HG03025 (cell line): Measurements from ENCODE around the gene LIMS1.
A peak's percentile ranks its signal among the peaks of the same experiment; 100 is the strongest.
"Not testable (repeated sequence)": the region's sequence is repeated elsewhere in the genome, so short reads cannot be mapped to it uniquely, and the experiment has no call there.

Experiments
- ATAC-seq: cut with Tn5 transposase; IDR thresholded peaks from one replicate; pipeline ENCODE4 v1.9.1; 2021; ENCODE audit warnings: mild to moderate bottlenecking, moderate library complexity; ENCODE audit not compliant: unreplicated experiment, low FRiP score

Gene LIMS1

DNA sequence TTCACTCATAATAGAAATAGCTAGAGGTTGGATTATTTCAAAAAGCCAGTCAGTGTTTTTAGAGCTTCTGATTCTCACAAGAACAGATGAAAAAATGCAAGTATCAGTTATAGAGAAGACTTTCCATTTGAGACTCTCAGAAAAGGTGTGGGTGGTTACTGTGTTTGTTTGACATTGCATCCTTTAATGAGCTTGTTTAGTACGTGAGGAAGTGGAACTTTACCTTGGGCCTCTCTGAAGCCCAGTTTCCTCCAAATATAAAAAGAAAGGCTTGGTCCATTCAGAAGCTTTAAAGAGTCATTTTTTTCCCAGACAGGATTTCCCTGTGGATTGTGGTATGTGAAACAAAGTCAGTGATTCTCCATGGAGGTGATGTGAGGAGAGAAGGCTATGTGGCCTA is 95.1 kb downstream of the LIMS1 start:
- peak; percentile 70 for ATAC-seq

DNA sequence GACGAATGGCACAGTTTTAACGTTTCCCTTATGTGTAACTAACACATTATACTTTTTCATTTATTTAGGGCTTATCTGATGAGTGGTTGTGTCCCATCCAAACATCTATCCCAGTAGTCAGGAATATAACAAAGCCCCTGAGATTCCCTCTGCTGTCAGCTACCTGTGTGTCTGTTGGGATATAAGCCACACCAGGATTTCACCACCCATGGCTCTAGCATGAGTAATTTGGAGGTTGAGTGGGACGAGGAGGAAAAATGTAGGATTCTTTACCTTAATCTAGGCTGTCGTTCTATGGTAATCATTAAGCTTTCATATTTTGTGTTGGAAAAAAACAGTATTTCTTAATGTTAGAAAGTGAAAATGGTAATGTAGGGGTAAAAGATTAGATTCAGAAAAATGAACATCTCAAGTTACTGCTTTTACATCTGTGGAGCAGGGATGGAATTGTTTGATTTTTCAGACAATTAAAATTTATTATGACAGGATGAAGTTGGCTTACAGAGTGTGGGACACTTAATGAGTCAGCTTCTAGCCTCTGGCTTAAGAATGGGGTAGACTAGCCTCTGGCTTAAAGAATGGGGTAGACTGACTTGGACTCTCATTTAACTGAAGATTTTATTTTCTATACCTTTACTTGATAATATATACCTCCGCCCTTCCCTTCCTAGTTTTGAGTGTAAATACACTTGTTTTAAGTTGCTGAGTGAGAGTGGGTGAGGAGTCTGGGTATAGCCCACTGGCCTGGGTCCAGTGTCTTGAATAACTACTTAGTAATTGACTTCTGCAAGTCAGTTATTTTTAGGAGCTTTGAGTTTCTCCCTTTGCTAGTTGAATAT is 96.5 kb downstream of the LIMS1 start:
- ATAC-seq, result no peak

DNA sequence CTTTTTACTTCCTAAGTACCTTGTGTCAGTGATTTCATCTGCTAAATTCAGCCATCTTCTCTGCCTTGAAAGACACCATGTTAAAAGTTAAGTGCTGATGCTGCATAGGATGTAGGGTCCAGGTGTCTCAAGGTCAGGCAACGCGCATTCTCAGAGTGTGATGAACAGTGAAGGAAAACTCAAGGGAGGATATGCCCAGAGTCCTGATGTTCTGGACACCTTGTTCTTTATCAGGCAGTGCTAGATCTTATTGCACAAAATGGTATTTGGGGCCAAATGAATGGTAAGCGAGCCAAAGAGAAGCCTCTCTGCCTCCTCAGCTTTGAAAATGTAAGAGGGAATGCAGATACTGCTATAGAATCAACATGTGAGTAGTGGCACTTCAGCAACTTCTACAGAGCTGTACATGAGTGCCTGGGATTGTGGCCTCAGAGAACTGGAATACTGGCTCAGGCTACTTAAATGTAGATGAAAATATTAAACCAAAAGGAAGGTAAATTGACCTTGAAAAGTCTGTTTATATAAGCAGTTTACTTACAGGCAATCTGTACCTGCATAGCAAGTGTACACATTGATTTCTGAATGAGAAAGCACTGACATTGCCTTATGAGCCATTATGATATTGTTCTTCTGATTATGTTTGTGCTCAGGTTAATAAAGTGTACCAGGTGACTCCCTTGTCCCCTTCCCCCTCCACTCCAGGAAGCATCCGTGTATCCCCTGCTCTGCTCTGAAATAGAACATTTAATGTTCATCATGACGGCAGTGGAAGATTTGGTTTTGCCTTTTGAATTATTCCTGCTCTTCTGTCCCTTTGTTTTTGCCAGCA is 98.3 kb downstream of the LIMS1 start:
- ATAC-seq, result no peak

DNA sequence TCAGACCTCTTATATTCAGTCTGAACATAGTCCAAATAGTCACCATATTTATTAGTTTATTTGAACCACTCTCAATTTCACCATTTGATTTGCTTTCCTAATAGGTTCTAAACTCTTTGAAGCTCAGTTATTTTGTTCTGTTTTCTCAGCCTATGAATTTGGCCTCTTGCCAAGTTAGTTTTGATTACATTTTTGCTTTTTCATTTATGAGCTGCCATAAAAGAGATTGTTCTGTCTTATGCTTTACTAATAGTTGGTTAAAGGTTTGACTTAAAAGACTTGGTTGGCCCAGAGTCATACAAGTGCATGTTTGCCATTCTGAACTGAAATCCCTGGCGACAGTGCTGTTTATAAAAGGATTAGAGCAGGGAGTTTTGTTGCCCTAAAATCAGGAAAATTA is 99.1 kb downstream of the LIMS1 start:
- no peak for ATAC-seq

DNA sequence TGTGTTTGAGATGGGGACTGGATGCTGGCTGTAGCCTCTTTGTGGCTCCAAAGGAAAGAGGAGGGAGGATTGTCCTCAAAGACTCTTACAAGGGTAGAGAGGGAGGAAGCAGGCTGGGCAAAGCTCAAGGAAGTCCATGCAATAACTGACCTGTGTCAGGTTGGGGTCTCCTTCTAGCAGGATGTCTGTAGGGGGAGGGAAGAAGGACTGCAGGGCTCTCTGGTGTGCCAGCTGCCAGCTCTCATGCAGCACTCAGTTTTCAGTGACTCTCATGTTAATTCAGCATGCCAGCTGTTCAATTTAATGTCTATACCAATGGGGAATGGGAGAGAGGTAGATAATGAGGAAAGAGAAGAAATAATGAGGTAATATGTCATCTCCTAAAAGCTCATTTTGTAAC is 99.7 kb downstream of the LIMS1 start:
- ATAC-seq, result no peak

DNA sequence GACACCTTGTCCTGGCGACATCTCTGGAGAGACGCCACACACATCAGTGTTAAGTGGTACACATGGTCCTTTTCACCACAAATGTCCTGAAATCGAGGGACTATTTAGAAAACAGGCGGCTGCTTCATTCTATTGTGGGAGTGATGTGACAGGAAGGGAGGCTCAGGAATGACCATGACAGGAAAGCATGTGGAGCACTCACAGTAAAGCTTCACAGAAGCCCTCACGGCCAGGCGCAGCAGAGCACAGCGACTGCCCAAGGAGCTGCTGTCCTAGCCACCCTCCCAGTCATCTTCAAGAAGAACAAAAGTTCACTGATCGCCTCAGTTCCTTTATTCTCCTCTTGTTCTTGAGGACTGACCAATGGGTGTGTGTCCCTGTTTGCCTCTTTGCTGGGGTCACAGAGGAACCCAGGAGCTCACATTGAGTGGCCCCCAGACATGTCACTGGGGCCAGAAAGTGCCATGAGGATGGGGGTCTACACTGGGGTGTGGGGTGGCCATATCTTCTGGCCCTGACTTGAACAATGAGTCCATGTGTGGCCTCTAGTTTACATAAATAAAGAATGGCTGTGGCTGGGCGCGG is 100.4 kb downstream of the LIMS1 start:
- no peak for ATAC-seq

DNA sequence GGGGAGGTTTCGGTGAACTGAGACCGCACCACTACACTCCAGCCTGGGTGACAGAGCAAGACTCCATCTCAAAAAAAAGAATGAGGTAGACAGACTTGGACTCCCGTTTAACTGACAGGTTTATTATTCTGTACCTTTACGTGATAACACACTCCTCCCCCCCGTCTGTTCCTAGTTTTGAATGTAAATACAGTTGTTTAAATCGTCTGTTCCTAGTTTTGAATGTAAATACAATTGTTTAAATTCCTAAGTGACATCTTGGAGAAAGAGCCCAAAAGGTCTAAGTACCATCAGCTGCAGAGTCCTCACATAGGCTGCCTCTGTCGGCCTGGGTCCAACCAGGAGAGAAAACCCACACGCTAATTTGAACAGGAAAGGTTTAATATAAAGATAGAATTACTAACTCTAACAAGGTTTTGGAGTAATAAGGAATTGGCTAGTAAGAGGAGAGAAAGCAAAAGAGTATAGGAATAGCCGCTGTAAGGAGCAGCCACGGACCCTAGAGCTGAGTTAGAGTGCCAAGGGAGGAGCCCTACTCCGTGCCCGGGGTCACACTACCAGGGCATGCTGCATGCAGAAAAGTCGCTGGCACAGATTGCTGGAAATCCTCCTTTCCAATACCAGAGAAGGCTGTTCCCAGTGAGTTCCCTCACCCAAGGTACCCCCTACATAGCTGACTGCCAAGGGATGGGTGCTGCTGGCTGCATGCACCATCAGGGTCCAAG is 101.5 kb downstream of the LIMS1 start:
- ATAC-seq, result peak; percentile 25

DNA sequence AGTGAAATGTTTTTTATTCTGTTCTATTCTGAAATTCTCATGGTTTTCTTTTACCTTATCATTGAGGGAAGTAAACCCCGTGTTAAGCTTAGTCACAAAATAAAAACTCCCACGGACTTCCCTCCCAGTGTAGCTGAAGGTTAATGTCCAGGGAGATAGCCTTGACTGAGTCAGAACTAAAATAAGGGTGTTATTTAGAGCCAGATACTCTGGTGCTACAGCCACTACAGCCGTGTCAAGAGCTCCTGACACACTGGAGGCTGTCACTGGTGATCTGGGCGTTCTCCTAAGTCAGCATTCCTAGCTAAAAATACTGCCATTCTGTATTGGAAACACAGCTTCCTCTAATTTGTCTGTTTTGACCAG is 103.0 kb downstream of the LIMS1 start:
- ATAC-seq, result no peak

DNA sequence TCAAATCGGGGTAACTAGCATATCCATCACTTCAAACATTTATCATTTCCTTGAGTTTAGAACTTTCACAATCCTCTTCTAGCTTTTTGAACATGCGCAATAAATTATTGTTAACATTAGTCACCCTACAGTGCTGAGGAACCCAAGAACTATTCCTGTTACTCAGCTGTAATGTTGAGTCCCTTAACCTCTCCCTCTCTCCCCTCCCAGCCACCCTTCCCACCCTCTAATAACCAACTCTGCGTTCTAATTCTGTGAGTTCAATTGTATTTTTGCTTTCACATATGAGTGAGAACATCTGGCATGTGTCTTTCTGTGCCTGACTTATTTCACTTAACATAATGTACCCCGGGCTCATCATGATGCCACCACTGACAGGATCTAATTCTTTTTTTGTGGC is 106.5 kb downstream of the LIMS1 start:
- no peak for ATAC-seq

DNA sequence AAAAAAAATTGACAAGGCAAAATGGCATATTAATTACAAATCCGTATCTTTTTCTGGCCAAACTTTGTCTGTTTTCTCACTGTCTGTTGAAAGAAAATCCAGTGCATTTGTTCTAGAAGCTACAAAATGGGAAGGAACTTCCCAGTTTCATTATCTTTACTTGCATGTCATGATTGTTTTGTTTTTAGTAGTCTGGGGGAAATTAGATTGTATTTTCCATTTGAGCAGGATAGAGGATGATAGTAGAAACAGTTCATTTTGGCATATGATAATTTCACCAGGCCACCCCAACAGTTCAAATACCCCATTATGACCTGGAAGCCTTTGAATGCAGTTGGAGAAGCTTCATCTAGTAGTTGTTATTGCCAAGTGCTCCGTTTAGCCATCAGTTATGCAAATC is 107.5 kb downstream of the LIMS1 start:
- no peak for ATAC-seq

DNA sequence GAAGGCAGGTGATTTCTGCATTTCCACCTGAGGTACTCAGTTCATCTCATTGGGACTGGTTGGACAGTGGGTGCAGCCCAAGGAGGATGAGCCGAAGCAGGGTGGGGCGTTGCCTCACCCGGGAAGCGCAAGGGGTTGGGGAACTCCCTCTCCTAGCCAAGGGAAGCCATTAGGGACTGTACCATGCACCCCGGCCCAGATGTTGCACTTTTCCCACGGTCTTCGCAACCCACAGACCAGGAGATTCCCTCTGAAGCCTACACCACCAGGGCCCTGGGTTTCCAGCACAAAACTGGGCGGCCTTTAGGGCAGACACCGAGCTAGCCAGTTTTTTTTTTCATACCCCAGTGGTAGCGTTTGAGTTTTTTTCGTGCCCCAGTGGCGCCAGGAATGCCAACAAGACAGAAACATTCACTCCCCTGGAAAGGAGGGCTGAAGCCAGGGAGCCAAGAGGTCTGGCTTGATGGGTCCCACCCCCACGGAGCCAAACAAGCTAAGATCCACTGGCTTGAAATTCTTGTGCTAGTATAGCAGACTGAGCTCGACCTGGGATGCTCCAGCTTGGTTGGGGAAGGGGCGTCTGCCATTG is 109.1 kb downstream of the LIMS1 start:
- ATAC-seq, result no peak

DNA sequence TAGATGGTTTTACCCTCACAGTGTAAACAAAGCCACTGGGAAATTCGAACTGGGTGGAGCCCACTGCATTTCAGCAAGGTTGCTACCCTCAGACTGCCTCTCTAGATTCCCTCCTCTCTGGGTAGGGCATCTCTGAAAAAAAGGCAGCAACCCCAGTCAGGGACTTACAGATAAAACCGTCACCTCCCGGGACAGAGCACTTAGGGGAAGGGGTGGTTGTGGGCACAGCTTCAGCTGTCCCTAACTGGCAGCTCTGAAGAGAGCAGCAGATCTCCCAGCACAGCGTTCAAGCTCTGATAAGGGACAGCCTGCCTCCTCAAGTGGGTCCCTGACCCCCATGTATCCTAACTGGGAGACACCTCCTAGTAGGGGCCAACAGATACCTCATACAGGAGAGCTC is 109.6 kb downstream of the LIMS1 start:
- ATAC-seq, result not testable (repeated sequence)

DNA sequence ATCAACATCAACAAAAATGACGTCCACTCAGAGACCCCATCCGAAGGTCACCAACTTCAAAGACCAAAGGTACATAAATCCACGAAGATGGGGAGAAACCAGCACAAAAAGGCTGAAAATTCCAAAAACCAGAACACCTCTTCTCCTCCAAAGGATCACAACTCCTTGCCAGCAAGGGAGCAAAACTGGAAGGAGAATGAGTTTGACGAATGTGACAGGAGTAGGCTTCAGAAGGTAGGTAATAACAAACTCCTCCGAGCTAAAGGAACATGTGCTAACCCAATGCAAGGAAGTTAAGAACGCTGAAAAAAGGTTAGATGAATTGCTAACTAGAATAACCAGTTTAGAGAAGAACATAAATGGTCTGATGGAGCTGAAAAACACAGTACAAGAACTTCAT is 110.2 kb downstream of the LIMS1 start:
- not testable (repeated sequence) for ATAC-seq

DNA sequence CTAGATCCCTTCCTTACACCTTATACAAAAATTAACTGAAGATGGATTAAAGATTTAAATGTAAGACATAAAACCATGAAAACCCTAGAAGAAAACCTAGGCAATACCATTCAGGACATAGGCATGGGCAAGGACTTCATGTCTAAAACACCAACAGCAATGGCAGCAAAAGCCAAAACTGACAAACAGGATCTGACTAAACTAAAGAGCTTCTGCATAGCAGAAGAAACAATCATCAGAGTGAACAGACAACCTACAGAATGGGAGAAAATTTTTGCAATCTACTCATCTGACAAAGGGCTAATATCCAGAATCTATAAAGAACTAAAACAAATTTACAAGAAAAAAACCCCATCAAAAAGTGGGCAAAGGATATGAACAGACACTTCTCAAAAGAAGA is 114.5 kb downstream of the LIMS1 start:
- not testable (repeated sequence) for ATAC-seq

DNA sequence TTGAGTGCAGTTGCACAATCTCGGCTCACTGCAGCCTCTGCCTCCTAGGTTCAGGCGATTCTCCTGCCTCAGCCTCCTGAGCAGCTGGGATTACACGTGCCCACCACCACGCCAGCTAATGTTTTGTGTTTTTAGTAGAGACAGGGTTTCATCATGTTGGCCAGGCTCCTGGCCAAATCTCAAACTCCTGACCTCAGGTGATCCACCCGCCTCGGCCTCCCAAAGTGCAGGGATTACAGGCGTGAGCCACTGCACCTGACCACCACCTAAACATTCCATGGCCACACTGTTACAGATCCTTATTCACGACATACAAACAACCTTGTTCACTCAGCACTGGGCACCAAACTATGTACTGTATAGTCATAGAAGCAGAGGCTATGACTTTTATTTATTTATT is 116.2 kb downstream of the LIMS1 start:
- ATAC-seq, result not testable (repeated sequence)

DNA sequence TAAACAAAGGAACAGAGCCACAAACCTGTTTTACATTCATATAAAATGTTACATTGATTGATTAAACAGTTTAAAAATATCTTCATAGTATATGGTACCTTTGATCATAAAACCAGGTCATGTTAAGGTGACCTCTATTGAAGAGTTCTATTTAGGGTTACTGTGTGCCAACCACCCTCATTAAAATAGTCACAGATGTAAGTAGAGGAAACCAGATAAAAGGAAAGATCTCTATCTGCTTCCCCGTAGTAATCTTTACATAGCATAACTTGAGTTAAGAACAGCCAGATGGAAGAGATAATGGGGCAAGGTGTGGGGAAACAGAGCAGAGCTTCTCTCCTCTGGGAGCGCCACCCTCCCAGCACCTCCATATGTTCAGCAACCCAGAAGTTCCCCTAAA is 117.2 kb downstream of the LIMS1 start:
- ATAC-seq, result not testable (repeated sequence)

DNA sequence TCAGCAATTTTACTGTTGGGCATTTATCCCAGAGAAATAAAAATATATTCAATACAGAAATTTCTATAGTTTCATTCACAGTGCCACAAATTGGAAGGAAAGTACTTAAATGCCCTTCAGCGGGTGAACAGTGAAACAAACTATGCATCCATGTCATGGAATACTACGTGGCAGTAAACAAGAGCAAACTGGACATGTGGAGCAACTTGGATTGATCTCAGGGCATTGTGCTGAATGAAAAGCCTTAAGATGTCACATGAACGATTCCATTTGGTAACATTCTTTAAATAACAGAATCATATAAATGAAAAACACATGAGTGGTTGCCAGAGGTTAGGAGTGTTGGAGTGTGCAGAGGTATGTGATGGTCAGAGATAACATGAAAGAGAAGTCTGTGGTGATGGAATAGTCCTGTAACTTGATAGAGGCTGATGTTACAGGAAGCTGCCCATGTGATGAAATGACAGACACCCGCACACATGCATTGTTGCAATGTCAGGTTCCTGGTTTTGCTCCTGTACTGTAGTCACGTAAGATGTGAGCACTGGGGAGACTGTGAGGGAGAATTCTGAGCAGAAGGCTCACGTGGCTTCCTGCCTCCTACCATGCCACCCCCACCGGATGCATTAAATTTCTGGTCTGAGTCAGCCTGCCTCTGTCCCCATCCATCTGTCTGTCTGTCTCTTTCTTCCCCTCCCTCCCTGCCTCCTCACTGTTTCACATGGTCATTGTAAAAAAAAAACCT is 118.1 kb downstream of the LIMS1 start:
- ATAC-seq, result peak; percentile 94

DNA sequence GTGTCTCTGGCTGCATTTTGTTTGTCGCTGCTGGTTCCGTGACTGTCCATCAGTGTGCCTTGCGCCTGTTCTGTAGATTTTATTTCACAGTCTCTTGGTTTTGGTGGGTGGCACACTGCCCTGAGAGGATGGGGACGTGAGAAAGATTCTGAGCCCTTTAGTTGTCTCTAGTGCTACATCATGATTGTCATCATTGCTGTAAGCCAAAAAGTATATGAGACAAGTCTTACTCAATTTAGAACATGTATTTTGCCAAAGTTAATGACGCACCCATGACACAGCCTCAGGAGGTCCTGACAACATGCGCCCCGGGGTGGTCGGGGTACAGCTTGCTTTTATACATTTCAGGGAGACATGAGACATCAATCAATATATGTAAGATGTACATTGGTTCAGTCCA is 119.2 kb downstream of the LIMS1 start:
- not testable (repeated sequence) for ATAC-seq

DNA sequence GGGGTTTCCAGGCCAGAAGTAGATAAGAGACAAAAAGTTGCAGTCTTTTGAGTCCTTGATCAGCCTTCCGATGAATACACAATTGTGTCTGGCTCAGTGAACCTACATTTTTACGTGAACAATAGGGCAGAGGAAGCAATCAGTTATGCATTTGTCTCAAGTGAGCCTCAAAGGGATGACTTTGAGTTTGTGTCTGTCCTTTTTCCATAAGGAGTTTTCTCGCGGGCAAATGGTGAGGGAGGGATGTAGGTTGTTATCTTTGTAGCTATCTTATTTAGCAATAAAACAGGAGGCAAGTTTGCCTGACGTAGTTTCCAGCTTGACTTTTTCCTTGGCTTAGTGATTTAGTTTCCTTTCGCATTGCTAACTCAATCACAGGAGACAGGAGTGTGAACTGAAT is 119.6 kb downstream of the LIMS1 start:
- ATAC-seq, result not testable (repeated sequence)
